ENCODE data around the gene SLC26A8.

The SLC26A8 gene

GRCh38 chr6:35968821-35969220 is 55.6 kb downstream of the SLC26A8 start:
- no peak for TF ChIP-seq CTCF (IDR thresholded peaks at IDR 0.05; ENCODE audit: borderline replicate concordance, insufficient read depth, low read depth, low read length)
- H3K4me3 ChIP-seq (ENCODE audit: low read depth, low read length) = no peak overlapping the region

- no peak for TF ChIP-seq CTCF (IDR thresholded peaks at IDR 0.05; ENCODE audit: borderline replicate concordance, insufficient read depth, low read depth, low read length)
- H3K4me3 ChIP-seq (ENCODE audit: low read depth, low read length) = no peak overlapping the region
These were observed 57.2 kb downstream of the SLC26A8 start for GRCh38 chr6:35967076-35967774.

- TF ChIP-seq CTCF (IDR thresholded peaks at IDR 0.05; ENCODE audit: borderline replicate concordance, insufficient read depth, low read depth, low read length) = no peak
- no peak overlapping the region for H3K4me3 ChIP-seq (ENCODE audit: low read depth, low read length)
These were observed 61.5 kb downstream of the SLC26A8 start for GRCh38 chr6:35962779-35963560.

- TF ChIP-seq CTCF (IDR thresholded peaks at IDR 0.05; ENCODE audit: borderline replicate concordance, insufficient read depth, low read depth, low read length) = no peak
These were observed 64.3 kb downstream of the SLC26A8 start for GRCh38 chr6:35960187-35960586.

GRCh38 chr6:35955970-35956369 is 68.5 kb downstream of the SLC26A8 start:
- TF ChIP-seq CTCF (IDR thresholded peaks at IDR 0.05; ENCODE audit: borderline replicate concordance, insufficient read depth, low read depth, low read length) = 0 out of 2 replicates have a peak, but pooled peaks have one; percentile 37

More at GRCh38 chr6:35960187-35960586, 64.3 kb downstream of the SLC26A8 start:
- H3K4me3 ChIP-seq (ENCODE audit: low read depth, low read length) = no peak overlapping the region

GRCh38 chr6:35955521-35955920 is 68.9 kb downstream of the SLC26A8 start:
- no peak for TF ChIP-seq CTCF (IDR thresholded peaks at IDR 0.05; ENCODE audit: borderline replicate concordance, insufficient read depth, low read depth, low read length)
- no peak overlapping the region for H3K4me3 ChIP-seq (ENCODE audit: low read depth, low read length)

More at GRCh38 chr6:35955970-35956369, 68.5 kb downstream of the SLC26A8 start:
- no peak overlapping the region for H3K4me3 ChIP-seq (ENCODE audit: low read depth, low read length)
